Loucy (cell line): ENCODE data around the gene TMEM163.
A peak's percentile ranks its signal among the peaks of the same experiment; 100 is the strongest.

ENCODE experiments used
- H2AFZ ChIP-seq: fragments of 200-600 bp; sonication (generic); 2 replicates; pipeline ENCODE4 v1.6.0; 2016; ENCODE audit warnings: antibody characterized with exemption, mild to moderate bottlenecking, low read length, moderate library complexity
- H3F3A ChIP-seq: fragments of 200-600 bp; 2 replicates; pipeline ENCODE4 v1.6.0; 2016; ENCODE audit warnings: antibody characterized with exemption, low read depth, mild to moderate bottlenecking
- H3K27me3 ChIP-seq: fragments of 200-600 bp; sonication (generic); 2 replicates; pipeline ENCODE4 v1.6.1; 2014; ENCODE audit warnings: low read length, mild to moderate bottlenecking; ENCODE audit not compliant: insufficient read depth, poor library complexity, severe bottlenecking
- H3K36me3 ChIP-seq: fragments of 200-600 bp; sonication (generic); 2 replicates; pipeline ENCODE4 v1.6.1; 2016; ENCODE audit warnings: low read length; ENCODE audit not compliant: insufficient read depth
- H3K4me1 ChIP-seq: fragments of 200-600 bp; sonication (generic); 2 replicates; pipeline ENCODE4 v1.5.1; 2014; ENCODE audit warnings: low read length, mild to moderate bottlenecking; ENCODE audit not compliant: insufficient read depth, poor library complexity, severe bottlenecking
- H3K4me2 ChIP-seq: fragments of 200-600 bp; sonication (generic); 2 replicates; pipeline ENCODE4 v1.6.0; 2014; ENCODE audit warnings: antibody characterized with exemption, low read length, low read depth, mild to moderate bottlenecking; ENCODE audit not compliant: poor library complexity, severe bottlenecking
- H3K4me3 ChIP-seq: fragments of 200-600 bp; sonication (generic); 2 replicates; pipeline ENCODE4 v1.5.1; 2014; ENCODE audit warnings: low read length, mild to moderate bottlenecking, mixed read lengths; ENCODE audit not compliant: poor library complexity, severe bottlenecking
- H3K79me2 ChIP-seq: fragments of 200-600 bp; sonication (generic); 2 replicates; pipeline ENCODE4 v1.6.1; 2014; ENCODE audit warnings: low read length; ENCODE audit not compliant: insufficient read depth
- H3K9ac ChIP-seq: fragments of 200-600 bp; sonication (generic); 2 replicates; pipeline ENCODE4 v1.6.0; 2014; ENCODE audit warnings: mild to moderate bottlenecking, low read depth, low read length, moderate library complexity; ENCODE audit not compliant: poor library complexity, severe bottlenecking
- H3K9me2 ChIP-seq: fragments of 200-600 bp; sonication (generic); replicated peaks from 2 replicates; pipeline ENCODE4 v1.6.1; 2016; ENCODE audit warnings: low read depth, low read length, mixed read lengths
- H3K9me3 ChIP-seq: fragments of 200-600 bp; sonication (generic); 2 replicates; pipeline ENCODE4 v1.6.1; 2014; ENCODE audit warnings: mild to moderate bottlenecking, antibody characterized with exemption, low read length, low read depth; ENCODE audit not compliant: insufficient read depth
- H4K20me1 ChIP-seq: fragments of 200-600 bp; sonication (generic); 2 replicates; pipeline ENCODE4 v1.6.0; 2014; ENCODE audit warnings: antibody characterized with exemption, low read length, mild to moderate bottlenecking; ENCODE audit not compliant: insufficient read depth, poor library complexity, severe bottlenecking
- EZH2phosphoT487 ChIP-seq: fragments of 200-600 bp; IDR thresholded peaks from 2 replicates; pipeline ENCODE4 v1.6.1; 2018; ENCODE audit warnings: antibody characterized with exemption, mild to moderate bottlenecking, moderate library complexity, borderline replicate concordance
- TF ChIP-seq, protein P1 (sequence below): fragments of 200-600 bp; sonication (generic); conservative IDR thresholded peaks from 2 replicates; pipeline ENCODE4 v1.5.1; 2014; ENCODE audit warnings: mild to moderate bottlenecking, antibody characterized with exemption, low read length

Gene TMEM163

DNA sequence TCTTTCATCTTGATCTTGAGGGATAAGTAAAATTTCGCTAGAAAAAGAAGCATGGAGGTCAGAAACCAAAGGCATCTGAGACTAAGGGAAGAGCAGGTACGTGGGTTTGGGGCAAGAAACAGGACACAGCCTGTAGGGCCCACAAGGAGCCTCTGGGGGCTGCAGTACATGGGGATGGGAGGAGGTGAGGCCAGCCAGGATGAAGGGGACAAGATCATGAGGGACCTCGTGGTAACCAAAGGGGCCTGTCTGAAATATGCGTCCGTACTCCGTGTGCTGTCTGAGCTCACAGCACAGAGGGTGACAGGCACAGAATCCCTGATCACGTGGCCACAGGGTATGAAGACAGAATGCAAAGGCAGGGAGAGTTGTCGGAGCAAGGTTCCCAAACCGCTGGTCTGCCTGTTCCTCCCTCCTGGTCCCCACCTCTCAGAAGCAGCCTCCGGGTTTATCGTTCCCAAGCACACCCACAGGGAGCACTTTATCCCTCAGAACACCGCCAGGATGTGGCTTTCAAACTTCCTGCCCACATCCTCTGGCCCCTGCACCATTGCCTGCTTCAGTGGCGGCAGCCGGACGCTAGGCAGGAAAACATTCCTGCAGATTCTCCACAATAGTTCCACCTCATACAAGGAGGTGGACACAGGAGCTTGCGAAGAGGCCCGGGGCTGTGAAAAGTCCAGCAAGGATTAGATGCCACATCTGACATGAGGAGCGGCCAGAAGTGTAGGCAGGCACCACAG lies 12.0 kb downstream of the TMEM163 start:
- H2AFZ ChIP-seq: peak overlapping the region; percentile 16; the same call in 1 of the 2 replicates
- peak overlapping the region; percentile 40 for H3K4me3 ChIP-seq
- no peaks in the 10 kb centered on the region for H4K20me1 ChIP-seq
- no peaks in the 10 kb centered on the region for H3F3A ChIP-seq
- no peaks in the 10 kb centered on the region for H3K36me3 ChIP-seq
- H3K79me2 ChIP-seq: no peaks in the 10 kb centered on the region
- H3K9me2 ChIP-seq: no peaks in the 10 kb centered on the region
- H3K4me2 ChIP-seq: peak overlapping the region; percentile 57
- peaks cover 20% of the 10 kb centered on the region for H3K4me1 ChIP-seq
- H3K9me3 ChIP-seq: no peaks in the 10 kb centered on the region
- H3K9ac ChIP-seq: peak overlapping the region; percentile 30
- H3K27me3 ChIP-seq: no peaks in the 10 kb centered on the region
- TF ChIP-seq, protein P1, sequence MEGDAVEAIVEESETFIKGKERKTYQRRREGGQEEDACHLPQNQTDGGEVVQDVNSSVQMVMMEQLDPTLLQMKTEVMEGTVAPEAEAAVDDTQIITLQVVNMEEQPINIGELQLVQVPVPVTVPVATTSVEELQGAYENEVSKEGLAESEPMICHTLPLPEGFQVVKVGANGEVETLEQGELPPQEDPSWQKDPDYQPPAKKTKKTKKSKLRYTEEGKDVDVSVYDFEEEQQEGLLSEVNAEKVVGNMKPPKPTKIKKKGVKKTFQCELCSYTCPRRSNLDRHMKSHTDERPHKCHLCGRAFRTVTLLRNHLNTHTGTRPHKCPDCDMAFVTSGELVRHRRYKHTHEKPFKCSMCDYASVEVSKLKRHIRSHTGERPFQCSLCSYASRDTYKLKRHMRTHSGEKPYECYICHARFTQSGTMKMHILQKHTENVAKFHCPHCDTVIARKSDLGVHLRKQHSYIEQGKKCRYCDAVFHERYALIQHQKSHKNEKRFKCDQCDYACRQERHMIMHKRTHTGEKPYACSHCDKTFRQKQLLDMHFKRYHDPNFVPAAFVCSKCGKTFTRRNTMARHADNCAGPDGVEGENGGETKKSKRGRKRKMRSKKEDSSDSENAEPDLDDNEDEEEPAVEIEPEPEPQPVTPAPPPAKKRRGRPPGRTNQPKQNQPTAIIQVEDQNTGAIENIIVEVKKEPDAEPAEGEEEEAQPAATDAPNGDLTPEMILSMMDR: no peak
- TF ChIP-seq EZH2phosphoT487: no peak

DNA sequence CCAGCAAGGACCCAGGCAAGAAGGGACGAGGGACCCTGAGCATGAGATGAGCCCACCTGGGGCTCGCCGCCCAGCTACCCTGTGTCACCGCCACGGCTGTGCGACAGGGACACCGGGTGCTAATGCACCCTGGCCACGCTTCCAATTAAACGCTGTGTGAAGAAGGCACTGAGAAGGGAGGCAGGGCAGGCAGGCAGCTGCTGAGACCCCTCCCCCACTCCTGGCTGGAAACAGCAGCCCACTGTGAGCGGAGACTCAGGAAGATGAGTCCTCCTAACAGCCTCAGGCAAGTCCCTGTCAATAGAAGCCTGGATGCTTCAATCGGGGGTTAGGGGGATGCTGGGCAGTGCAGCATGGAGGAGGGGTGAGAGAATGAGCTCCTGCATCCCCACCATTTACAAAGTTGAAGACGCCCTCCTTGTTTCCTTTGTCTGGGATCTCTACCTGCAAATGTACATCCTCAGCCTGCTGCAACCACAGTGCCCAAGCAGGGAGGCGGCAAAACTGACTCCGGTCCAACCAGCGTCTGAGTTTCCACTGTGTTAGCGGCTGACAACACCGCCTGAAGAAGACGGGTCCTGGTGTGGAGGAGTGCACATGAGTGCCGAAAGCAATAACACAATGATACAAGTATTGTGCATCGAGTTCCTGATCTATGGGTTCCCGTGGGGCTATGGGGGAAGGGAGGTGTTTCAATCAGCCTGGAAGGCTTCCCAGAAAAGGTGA lies 12.8 kb downstream of the TMEM163 start:
- TF ChIP-seq, protein P1: no peak
- TF ChIP-seq EZH2phosphoT487: no peak
- H3K27me3 ChIP-seq: no peaks in the 10 kb centered on the region
- H3K9me3 ChIP-seq: no peaks in the 10 kb centered on the region
- peak overlapping the region; percentile 57 for H3K4me2 ChIP-seq
- peak overlapping the region; percentile 40 for H3K4me3 ChIP-seq
- H3K79me2 ChIP-seq: no peaks in the 10 kb centered on the region
- H3K36me3 ChIP-seq: no peaks in the 10 kb centered on the region
- H3K9ac ChIP-seq: peak overlapping the region; percentile 30
- no peaks in the 10 kb centered on the region for H3F3A ChIP-seq
- H2AFZ ChIP-seq: peak overlapping the region; percentile 16; the same call in 1 of the 2 replicates
- peaks cover 20% of the 10 kb centered on the region for H3K4me1 ChIP-seq
- no peaks in the 10 kb centered on the region for H3K9me2 ChIP-seq
- no peaks in the 10 kb centered on the region for H4K20me1 ChIP-seq

DNA sequence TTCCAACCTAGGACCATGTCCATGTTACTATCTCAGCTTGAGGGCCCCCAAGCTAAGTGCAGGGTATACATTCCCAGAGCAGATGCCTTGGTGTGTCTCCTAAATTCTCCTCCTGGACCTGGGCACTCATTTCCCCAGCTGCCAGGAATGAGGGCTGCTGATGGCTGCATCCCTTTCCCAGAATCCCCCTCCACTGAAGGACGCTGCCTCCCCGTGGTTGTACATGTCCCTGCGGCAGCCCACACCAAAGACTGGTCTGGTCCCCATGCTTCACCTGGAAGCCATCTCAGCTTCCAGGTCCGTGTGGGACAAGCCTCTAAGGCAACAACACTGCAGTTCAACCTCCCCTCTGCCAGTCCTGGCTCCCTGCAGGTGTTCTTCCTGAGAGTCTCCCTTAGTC lies 14.6 kb downstream of the TMEM163 start:
- Histone ChIP-seq H3K9me3 (no peaks in the 10 kb centered on the region), H3K4me2 (no peak overlapping the region), H3K36me3 (no peaks in the 10 kb centered on the region), H3F3A (no peaks in the 10 kb centered on the region), H3K9ac (no peak overlapping the region), H3K27me3 (no peaks in the 10 kb centered on the region), H3K79me2 (no peaks in the 10 kb centered on the region), H3K9me2 (no peaks in the 10 kb centered on the region), H2AFZ (no peak overlapping the region), H4K20me1 (no peaks in the 10 kb centered on the region), H3K4me1 (peaks cover 20% of the 10 kb centered on the region), H3K4me3 (no peak overlapping the region)
- TF ChIP-seq, protein P1: no peak
- no peak for TF ChIP-seq EZH2phosphoT487
